ENCODE data around the gene KCND3.

KCND3 gene

DNA sequence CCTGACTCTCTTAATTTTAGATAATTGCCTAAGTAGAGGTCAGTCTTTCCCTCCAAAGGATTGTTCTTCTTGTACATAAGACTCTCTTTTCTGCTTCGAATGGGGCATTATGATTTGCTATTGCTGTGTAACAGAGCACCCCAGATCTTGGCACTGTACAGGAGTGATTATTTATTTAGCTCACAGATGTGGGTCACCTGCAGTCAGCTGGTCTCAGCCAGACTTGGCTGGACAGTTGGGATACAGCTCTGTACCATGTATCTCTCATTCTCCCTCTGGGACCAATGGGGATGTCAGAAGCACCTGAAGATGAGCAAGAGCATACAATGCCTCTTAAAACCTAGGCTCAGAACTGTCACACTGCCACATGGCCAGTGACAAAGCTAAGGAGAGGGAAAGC lies 23.4 kb upstream of the KCND3 start:
- Histone ChIP-seq H3K36me3 (ENCODE audit: insufficient read depth, low read length) (no peaks in the 10 kb centered on the region), H3F3A (ENCODE audit: low read depth) (no peaks in the 10 kb centered on the region), H3K9me3 (ENCODE audit: insufficient read depth, low read depth, low read length) (no peaks in the 10 kb centered on the region), H3K4me3 (ENCODE audit: low read length, poor library complexity, severe bottlenecking) (no peak overlapping the region), H3K79me2 (ENCODE audit: insufficient read depth, low read length) (no peaks in the 10 kb centered on the region), H3K9ac (ENCODE audit: low read depth, low read length, poor library complexity, severe bottlenecking) (no peak overlapping the region), H2AFZ (ENCODE audit: low read length) (no peak overlapping the region), H3K27me3 (ENCODE audit: insufficient read depth, low read length, poor library complexity, severe bottlenecking) (no peaks in the 10 kb centered on the region), H3K9me2 (replicated peaks; ENCODE audit: low read depth, low read length) (no peaks in the 10 kb centered on the region), H3K4me2 (ENCODE audit: low read depth, low read length, poor library complexity, severe bottlenecking) (no peak overlapping the region), H3K4me1 (ENCODE audit: insufficient read depth, low read length, poor library complexity, severe bottlenecking) (no peaks in the 10 kb centered on the region), H4K20me1 (ENCODE audit: insufficient read depth, low read length, poor library complexity, severe bottlenecking) (no peaks in the 10 kb centered on the region)
- TF ChIP-seq, protein P1, sequence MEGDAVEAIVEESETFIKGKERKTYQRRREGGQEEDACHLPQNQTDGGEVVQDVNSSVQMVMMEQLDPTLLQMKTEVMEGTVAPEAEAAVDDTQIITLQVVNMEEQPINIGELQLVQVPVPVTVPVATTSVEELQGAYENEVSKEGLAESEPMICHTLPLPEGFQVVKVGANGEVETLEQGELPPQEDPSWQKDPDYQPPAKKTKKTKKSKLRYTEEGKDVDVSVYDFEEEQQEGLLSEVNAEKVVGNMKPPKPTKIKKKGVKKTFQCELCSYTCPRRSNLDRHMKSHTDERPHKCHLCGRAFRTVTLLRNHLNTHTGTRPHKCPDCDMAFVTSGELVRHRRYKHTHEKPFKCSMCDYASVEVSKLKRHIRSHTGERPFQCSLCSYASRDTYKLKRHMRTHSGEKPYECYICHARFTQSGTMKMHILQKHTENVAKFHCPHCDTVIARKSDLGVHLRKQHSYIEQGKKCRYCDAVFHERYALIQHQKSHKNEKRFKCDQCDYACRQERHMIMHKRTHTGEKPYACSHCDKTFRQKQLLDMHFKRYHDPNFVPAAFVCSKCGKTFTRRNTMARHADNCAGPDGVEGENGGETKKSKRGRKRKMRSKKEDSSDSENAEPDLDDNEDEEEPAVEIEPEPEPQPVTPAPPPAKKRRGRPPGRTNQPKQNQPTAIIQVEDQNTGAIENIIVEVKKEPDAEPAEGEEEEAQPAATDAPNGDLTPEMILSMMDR (conservative IDR thresholded peaks at IDR 0.05; ENCODE audit: low read length) = no peak
- TF ChIP-seq EZH2phosphoT487 (IDR thresholded peaks at IDR 0.05; ENCODE audit: borderline replicate concordance) = no peak

DNA sequence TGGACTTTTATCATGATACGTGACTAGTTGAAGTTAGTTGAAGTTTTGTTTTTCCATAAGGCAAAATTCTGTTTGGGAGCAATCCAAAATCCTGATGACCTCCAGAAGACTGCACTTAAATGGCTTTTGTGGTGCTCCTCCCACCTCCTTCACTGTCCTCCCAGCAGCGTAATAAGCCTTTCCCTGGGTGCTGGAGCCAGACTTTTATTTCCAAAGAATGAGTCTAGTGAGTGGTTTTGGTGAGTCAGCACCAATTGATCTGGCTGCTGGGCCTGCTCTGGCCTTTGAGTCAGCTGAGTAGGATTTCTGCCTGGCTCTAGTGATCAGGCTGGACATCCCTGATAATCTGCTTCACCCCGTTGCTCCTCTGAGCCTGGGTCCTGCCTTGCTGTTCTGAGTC lies 21.7 kb upstream of the KCND3 start:
- H3K9me2 ChIP-seq (replicated peaks; ENCODE audit: low read depth, low read length) = no peaks in the 10 kb centered on the region
- H3K4me3 ChIP-seq (ENCODE audit: low read length, poor library complexity, severe bottlenecking) = no peak overlapping the region
- H3K4me1 ChIP-seq (ENCODE audit: insufficient read depth, low read length, poor library complexity, severe bottlenecking) = no peaks in the 10 kb centered on the region
- no peaks in the 10 kb centered on the region for H3K79me2 ChIP-seq (ENCODE audit: insufficient read depth, low read length)
- no peaks in the 10 kb centered on the region for H3K27me3 ChIP-seq (ENCODE audit: insufficient read depth, low read length, poor library complexity, severe bottlenecking)
- no peaks in the 10 kb centered on the region for H3F3A ChIP-seq (ENCODE audit: low read depth)
- H3K4me2 ChIP-seq (ENCODE audit: low read depth, low read length, poor library complexity, severe bottlenecking) = no peak overlapping the region
- no peak overlapping the region for H3K9ac ChIP-seq (ENCODE audit: low read depth, low read length, poor library complexity, severe bottlenecking)
- H3K9me3 ChIP-seq (ENCODE audit: insufficient read depth, low read depth, low read length) = no peaks in the 10 kb centered on the region
- TF ChIP-seq, protein P1 (conservative IDR thresholded peaks at IDR 0.05; ENCODE audit: low read length) = no peak
- TF ChIP-seq EZH2phosphoT487 (IDR thresholded peaks at IDR 0.05; ENCODE audit: borderline replicate concordance) = no peak
- no peak overlapping the region for H2AFZ ChIP-seq (ENCODE audit: low read length)
- H3K36me3 ChIP-seq (ENCODE audit: insufficient read depth, low read length) = no peaks in the 10 kb centered on the region
- no peaks in the 10 kb centered on the region for H4K20me1 ChIP-seq (ENCODE audit: insufficient read depth, low read length, poor library complexity, severe bottlenecking)

DNA sequence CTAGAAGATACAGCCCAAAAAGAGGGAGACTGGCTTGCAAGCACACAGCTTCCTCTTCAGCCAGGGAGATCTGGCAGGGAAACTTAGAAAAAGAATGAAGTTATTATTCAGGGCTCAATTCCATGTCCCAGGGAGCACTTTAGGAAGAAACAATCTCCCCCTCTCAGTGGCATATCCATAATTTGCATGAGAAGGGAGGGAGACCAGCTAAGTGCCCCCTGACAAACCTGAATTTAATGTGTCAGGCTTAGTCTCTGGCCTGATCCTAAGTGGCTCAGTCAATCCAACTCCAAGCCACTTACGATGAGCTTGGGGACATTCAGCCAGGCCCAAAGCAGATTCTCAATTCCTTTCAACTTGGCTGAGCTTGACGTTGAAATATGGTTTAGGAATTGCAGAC lies 17.7 kb upstream of the KCND3 start:
- Histone ChIP-seq H3K4me3 (ENCODE audit: low read length, poor library complexity, severe bottlenecking) (no peak overlapping the region), H3K27me3 (ENCODE audit: insufficient read depth, low read length, poor library complexity, severe bottlenecking) (no peaks in the 10 kb centered on the region), H2AFZ (ENCODE audit: low read length) (no peak overlapping the region), H3K4me1 (ENCODE audit: insufficient read depth, low read length, poor library complexity, severe bottlenecking) (no peaks in the 10 kb centered on the region), H4K20me1 (ENCODE audit: insufficient read depth, low read length, poor library complexity, severe bottlenecking) (no peaks in the 10 kb centered on the region), H3F3A (ENCODE audit: low read depth) (no peaks in the 10 kb centered on the region), H3K4me2 (ENCODE audit: low read depth, low read length, poor library complexity, severe bottlenecking) (no peak overlapping the region), H3K36me3 (ENCODE audit: insufficient read depth, low read length) (no peaks in the 10 kb centered on the region), H3K9me2 (replicated peaks; ENCODE audit: low read depth, low read length) (no peaks in the 10 kb centered on the region), H3K9me3 (ENCODE audit: insufficient read depth, low read depth, low read length) (no peaks in the 10 kb centered on the region), H3K79me2 (ENCODE audit: insufficient read depth, low read length) (no peaks in the 10 kb centered on the region), H3K9ac (ENCODE audit: low read depth, low read length, poor library complexity, severe bottlenecking) (no peak overlapping the region)
- no peak for TF ChIP-seq EZH2phosphoT487 (IDR thresholded peaks at IDR 0.05; ENCODE audit: borderline replicate concordance)
- TF ChIP-seq, protein P1 (conservative IDR thresholded peaks at IDR 0.05; ENCODE audit: low read length) = no peak
